G401 (cell line): ENCODE data around the gene MFNG. TPM values are rescaled to one million over a fixed set of nuclear protein-coding genes. Genes with fewer than 3 reads are reported as not detected.
A peak's percentile ranks its signal among the peaks of the same experiment; 100 is the strongest.
"Not testable (repeated sequence)": the region's sequence is repeated elsewhere in the genome, so short reads cannot be mapped to it uniquely, and the experiment has no call there.

ENCODE experiments used
- DNase-seq: peaks from one replicate; pipeline ENCODE4 v3.0.0-alpha.2; 2015; ENCODE audit warnings: low spot score
- in situ Hi-C: cut with HindIII; loops from 2 replicates; pipeline ENCODE4 v1.10.0; 2016; ENCODE audit warnings: low sequenced_read_pairs, mixed read lengths
- total RNA-seq: library from RNA; depleted of rRNA; stranded (reverse); fragments of >200 nt; shearing (Covaris generic); gene quantifications from 2 replicates; pipeline ENCODE4 v1.2.3, GENCODE V29; 2014; rRNA removed

MFNG gene, protein sequence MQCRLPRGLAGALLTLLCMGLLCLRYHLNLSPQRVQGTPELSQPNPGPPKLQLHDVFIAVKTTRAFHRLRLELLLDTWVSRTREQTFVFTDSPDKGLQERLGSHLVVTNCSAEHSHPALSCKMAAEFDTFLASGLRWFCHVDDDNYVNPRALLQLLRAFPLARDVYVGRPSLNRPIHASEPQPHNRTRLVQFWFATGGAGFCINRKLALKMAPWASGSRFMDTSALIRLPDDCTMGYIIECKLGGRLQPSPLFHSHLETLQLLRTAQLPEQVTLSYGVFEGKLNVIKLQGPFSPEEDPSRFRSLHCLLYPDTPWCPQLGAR
- 3.3 and 10.6 TPM in 2 replicates for total RNA-seq

DNA sequence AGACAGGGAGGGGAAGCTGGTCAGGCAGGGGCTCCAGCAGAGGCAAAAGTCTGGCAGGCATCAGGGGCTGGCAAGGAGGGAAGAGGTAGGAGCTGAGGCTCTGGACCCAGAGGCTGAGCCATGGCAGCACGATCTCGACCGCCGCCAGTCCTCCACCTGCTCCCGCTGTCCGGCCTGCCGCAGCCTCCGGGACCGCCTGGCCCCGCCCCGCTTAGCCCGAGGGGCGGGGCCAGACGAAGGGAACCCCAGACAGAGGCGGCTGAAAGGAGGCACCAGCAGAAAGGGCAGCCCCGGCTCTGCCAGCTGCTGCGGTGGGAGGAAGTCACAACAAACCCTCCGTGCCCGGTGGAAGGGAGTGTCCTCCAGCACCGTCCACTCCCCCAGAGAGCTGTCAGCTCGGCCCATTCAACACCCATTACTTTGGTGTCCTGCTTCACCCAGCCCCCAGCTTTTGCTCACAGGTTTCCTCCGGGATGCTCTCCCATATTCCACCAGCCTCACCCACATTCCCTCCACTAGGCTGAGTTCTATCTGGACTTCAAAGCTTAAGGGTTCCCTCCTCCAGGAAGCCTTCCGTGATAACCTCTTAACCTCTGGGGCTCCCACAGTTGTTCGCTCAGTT, at the start of gene MFNG:
Gene MFNG (minus strand): TSS at position 161 of the 622 bp plus-strand sequence. CDS start 207 bp downstream, outside the sequence.
- DNase-seq, result peak; percentile 25
- in situ Hi-C loops, result no loop called here

DNA sequence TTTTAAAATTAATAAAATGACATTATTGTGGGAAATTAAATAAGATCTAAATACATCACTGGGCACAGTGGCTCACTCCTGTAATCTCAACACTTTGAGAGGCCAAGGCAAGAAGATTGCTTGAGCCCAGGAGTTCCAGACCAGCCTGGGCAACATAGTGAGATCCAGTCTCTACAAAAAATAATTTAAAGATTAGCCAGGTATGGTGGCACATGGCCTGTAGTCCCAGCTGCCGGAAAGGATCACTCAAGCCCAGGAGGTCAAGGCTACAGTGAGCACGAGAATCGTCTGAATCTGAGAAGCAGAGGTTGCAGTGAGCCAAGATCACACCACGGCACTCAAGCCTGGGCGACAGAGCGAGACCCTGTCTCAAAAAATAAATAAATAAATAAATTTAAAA, 49.0 kb upstream of the MFNG start:
- DNase-seq, result no peak
- in situ Hi-C loops, result no loop called here

DNA sequence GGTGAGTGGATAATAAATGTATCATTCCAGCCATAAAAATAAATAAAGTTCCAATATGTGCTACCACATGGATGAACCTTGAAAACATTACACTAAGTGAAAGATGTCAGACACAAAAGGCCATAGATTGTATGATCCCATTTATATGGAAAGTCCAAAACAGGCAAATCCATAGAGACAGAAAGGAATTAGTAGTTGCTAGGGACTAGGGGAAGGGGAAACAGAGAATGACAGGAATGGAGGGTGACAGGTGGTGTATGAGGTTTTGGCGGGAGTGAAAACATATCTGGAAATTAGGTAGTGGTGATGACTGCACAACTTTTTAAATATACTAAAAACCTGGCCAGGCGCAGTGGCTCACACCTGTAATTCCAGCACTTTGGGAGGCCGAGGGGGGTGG, 48.3 kb upstream of the MFNG start:
- no peak for DNase-seq
- in situ Hi-C loops, result no loop called here

DNA sequence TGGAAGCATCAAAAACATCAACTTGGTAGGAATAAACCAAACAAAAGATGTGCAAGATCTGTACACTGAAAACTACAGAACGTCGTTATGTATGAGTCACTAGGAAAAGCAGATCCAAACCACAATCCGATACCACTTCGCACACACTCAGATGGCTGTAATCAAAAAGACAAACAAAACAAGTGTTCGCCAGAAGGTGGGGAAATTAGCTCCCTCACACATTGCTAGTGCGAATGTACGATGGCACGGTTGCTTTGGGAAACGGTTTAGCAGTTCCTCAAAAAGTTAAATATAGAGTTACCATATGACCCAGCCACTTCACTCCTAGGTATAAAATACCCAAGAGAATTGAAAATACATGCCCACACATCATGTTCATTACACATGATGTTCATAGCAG, 47.8 kb upstream of the MFNG start:
- in situ Hi-C loops, result no loop called here
- DNase-seq, result no peak

DNA sequence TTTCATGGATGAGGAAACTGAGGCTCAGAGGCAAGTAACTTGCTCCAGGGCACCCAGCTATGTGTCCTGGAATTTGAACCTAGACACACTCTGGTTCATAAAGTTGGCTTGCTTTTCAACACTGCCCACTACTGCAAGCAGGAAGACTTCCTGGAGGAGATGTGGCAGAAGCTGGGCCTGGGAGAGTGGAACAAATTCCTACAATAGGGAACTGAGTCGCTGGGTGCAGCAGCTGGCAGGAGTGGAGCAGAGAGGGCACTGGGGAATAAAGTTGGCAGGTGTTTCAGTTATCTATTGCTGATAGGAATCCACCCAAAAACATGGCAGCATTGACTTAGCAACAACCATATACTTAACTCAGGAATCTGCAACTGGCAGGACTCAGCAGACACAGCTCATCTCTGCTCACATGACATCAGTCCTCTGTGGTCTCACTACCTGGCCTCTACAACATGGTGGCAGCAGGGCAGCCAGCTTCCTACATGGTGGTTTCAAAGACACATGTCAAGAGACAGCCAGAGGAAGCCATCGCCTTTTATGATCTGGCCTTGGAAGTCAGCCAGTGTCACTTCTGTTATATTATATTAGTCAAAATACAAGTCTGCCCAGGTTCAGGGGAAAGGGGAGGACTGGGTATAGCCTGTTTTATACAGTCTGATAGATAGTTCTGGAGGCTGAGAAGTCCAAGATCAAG, 43.6 kb upstream of the MFNG start:
- no peak for DNase-seq
- in situ Hi-C loops, result no loop called here

DNA sequence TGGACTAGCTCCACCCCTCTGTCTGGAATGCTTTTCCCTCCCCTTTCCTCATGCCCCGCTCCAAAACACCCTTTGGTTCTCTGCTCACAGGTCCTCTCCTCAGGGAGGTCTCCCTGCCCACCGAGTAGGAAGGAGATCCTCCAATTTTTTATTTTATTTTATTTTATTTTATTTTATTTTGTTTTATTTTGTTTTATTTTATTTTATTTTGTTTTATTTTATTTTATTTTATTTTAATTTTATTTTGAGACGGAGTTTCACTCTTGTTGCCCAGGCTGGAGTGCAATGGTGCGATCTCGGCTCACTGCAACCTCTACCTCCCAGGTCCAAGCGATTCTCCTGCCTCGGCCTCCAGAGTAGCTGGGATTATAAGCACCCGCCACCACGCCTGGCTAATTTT, 41.8 kb upstream of the MFNG start:
- in situ Hi-C loops, DNase-seq: not testable (repeated sequence)

DNA sequence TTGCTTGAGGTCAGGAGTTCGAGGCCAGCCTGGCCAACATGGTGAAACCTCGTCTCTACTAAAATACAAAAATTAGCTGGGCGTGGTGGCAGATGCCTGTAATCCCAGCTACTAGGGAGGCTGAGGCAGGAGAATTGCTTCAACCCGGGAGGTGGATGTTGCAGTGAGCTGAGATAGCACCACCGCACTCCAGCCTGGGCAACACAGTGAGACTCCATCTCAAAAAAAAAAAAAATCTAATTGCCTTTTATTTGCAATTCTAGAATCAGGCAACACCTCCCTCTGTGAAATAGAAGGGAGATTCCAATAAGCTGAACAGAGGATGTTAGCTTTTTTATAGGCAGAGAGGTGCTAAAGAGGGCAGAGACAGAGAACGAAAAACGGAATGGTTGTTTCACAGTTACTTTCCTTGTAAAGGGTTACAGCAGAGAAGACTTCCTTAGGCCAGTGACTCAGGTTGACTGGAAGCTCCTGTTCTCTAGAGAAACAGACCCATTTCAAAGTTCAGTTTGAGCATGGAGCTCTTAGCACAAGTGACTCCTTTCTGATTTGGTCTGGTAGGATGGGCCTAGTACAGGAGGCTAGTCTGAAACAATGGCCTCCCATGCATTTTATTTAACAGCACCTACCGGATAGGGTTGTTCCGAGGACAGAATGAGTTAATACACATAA, 41.0 kb upstream of the MFNG start:
- in situ Hi-C loops, DNase-seq: not testable (repeated sequence)

DNA sequence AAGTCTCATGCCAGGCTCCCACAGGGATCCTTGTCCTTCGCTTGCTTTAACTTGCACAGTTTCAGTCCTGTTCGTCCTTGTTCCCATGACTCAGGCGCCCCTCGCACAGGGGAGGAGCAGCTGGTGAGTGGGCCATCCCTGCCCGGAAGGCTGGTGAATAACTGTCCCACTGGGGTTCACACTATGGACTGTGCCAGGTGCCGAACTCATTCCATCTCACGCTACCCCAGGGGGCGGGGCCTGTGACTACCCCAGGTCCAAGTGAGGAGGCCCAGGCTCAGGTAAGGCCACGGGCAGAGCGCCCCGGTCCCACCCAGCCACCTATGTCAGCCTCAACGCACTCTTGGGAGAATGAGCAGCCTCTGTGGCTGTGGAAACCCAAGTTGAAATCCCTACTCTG, 40.2 kb upstream of the MFNG start:
- in situ Hi-C loops, result no loop called here
- DNase-seq, result no peak

DNA sequence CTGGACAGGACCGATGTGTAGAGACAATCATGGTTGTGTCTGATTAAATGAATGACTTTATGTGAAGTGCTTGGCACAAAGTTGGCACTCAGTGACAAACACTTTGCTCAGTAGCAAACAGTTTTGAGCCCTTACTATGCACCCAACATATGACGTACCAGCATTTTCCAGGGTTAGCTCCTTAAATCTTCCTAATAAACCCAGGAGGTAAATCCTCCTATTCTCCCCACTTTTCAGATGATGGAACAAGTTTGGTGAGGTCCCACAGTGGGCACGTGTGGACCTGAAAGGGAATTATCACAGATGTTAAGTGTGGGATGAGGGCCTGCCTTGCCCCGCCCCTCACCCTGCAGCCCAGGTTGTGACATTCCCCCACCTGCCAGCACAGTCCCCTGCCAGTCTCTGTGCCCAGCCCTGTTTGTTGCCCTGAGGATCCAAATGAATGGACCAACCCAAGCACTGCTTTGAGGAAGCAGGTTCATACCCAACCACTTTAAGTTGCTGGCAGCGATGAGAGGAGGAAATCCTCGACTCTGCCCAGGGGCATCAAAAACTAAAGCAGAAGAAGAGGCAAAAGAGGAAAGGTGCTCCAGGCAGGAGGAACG, 39.7 kb upstream of the MFNG start:
- in situ Hi-C loops, result no loop called here
- DNase-seq, result no peak

DNA sequence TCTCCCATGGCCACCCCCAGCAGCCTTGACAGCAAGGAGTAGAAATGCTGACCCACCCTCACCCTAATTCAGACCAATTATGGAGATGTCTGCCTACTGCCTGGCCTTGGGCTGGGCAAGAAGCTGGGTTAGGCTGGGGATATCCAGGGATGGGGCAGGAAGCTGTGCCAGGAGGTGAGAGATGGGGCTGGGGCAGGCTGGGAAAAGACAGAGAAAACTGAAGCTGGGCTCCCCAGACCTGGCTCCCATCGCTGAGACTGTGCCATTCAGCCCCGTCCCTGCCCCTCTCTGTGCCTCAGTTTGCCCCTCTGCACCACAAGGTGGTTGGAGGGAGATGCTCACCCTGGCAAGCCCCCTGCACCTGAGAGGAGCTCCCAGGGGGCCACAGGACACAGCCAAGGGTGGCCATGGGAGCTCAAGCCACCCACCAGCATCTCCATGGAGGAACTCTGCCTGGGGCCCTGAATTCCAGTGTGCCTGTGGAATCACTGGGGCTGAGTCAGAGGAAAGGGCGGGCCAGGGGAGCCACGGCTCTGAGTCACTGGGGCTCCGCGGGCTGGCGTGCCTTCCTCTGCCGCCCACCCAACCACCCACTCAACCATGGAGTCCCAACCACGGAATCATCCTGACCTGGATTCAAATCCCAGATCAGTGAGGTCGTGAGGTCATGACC, 39.0 kb upstream of the MFNG start:
- DNase-seq, result no peak
- in situ Hi-C loops, result no loop called here

DNA sequence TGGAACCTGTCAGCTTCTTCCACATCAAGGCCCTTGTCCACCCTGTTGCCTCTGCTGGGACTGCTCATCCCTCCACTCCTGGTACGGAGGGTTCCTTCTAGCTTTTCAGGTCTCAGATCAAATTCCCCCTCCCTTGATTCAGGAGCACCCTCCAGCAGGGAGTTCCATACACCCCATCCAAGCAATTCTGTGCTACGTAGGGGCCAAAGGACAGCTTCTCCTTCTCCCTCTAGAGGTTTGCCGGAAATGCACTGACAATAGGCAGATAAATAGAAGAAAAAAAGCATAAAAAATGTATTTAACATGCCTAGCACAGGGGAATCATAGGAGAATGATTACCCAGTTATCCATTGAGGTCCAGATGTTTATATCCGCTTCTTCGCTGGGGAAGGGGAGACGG, 36.3 kb upstream of the MFNG start:
- no peak for DNase-seq
- in situ Hi-C loops, result no loop called here

DNA sequence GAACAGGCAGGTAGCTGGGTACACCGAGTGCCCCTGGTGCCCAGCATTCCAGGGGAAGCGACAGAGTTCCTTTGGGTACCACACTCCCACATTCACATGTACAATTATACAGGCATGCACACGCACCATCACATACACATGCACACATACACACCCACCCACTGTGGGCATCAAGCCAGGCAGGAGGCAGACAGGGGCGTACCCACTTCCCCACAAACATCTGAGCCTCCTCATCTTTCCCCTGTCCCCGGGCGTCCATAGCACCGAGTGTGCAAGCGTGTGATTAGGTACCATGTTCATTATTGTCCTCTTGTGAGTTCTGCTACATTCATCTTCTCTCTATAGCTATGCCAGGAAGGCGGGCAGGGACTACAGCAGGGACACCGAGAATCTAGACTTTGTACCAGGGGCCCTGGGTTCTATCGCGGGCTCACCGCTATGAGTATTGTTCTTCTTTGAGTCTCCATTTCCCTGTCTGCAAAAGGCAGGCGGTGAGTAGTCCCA, 35.1 kb upstream of the MFNG start:
- in situ Hi-C loops, result no loop called here

DNA sequence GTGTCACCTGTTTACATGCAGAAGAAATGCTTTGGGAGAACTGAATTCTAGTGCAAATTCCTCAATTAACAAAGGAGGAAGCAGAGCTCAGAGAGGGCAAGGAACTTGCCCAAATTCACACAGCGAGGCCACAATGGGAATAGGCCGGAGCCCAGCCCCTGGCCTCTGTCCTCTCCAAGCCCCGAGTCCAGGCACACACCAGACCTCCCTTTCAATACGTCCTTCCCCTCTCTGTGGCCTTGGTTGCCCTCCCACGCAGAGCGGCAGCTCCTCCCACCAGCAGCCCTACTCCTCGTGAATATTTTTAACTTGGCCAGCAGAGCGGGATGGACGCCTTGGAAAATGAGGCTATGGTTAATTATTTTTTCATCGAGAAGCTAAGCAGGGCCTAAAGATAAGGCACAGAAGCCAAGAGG, 34.6 kb upstream of the MFNG start:
- DNase-seq, result no peak
- in situ Hi-C loops, result no loop called here

More for the DNA sequence above, 35.1 kb upstream of the MFNG start:
- DNase-seq, result no peak

DNA sequence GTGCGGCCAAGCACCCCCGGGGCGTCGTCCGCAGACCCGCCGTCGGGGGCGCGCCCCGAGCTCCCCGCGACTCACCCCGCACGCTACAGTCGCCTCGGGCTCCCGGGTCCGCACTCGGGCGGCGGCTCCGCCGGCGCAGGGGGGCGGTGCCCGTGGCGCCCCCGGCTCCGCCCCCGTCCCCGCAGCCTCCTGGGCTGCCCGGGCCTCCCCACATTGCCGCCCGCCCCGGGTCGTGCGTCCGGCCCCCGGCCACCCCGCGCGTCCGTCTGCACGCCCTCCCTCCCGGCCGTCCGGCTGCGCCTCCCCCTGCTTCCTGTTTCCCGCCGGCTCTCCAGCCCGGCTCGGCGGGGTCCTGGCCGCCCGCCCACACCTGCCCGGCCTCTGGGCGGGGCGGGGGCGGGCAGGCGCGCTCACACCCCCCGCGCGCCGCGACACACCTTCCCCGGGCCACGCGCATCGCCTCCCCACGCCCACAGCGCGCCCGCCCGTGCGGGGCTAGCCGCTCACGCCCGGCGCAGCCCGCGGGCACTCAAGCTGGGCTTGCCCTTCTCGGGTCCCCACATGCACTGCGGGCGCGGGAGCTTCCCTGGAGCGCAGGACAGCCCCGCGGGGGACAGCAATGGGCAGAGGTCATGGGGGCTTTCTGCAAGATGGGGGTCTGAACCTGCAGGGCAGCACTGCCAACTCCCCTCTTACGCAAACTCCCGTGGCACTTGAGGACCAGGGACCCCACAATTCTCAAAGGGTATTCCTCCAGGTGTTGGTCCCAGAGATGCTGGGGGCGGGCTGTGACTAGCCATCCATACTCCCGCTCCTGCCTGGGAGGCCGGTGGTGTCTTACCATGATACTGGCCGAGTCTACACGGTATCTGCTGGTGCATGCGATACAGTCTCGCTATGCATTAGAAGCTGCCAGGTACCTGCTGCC, 33.3 kb upstream of the MFNG start, which contains the start of gene CARD10:
Gene CARD10 (minus strand): TSS at position 148 of the 928 bp plus-strand sequence. CDS start 215 bp downstream, outside the sequence.
- no peak for DNase-seq
- in situ Hi-C loops, result no loop called here

DNA sequence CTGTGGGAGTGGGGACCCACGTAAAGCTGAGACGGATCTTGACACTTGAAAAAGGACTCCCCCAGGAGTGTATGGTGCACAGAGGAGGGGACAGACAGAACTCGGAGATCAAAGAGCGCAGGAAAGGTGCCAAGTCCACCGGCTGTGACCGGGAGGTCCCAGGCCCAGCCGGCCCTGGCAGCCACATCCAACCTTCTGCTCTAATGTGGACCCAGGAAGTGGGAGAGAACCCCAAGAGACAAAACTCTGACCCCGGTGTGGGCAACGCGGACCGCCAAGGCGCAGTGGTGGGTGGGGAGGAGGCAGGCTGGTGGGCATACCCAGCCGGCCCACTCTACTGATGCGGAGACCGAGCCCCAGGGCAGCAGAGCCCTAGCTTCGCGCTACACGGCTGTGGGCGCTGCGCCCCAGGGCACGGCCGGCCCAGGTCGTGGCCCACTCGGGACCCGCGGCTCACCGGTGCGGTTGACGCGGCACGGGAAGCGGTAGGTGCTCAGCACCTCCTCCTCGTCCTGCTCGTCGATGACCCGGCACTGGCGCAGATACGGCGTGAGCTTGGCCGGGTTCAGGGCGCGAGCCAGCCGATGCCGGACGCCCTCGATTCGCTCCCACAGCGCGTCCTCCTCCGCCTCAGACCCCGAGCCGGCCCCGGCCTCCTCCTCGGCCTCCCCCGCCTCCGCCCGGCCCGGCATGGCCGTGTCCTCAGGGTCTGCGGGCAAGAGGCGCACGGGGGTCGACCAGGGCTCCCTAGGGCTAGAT, 32.5 kb upstream of the MFNG start:
- in situ Hi-C loops, result no loop called here
- DNase-seq, result no peak

DNA sequence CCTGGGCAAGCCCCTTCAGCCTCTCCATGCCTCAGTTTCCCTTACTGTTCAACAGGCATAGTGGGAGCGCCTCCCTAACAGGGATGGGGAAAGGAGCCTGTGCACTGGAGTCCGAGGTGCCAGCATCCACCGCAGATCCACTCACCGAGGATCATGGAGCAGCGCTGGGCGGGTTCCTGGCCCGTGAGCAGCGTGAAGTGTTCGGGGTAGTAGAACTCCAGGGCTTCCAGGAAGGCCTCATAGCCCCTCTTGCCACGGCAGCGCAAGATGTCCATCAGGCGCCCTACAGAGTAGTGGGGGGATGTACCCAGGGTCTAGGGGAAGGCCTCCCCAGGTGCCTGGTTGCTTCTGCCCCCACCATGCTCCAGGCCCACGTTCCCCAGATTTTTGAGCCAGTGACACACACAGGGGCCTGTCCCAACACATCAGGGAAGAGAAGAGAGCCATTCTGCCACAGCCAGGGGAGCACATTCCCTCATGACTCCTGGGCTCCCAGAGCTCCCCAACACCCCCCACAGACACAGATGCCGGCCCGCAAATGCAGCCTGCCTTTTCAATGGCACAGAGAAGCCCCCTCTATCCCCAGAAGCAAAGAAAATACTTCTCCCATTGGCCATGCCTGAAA, 31.8 kb upstream of the MFNG start:
- in situ Hi-C loops, result no loop called here
- DNase-seq, result no peak
